HG03571 (cell line): ENCODE results near the gene TCF25.
"Not testable (repeated sequence)": the region's sequence is repeated elsewhere in the genome, so short reads cannot be mapped to it uniquely, and the experiment has no call there.

Experiments
- ATAC-seq: cut with Tn5 transposase; IDR thresholded peaks from one replicate; pipeline ENCODE4 v1.9.1; 2021; ENCODE audit not compliant: unreplicated experiment

The TCF25 gene, protein sequence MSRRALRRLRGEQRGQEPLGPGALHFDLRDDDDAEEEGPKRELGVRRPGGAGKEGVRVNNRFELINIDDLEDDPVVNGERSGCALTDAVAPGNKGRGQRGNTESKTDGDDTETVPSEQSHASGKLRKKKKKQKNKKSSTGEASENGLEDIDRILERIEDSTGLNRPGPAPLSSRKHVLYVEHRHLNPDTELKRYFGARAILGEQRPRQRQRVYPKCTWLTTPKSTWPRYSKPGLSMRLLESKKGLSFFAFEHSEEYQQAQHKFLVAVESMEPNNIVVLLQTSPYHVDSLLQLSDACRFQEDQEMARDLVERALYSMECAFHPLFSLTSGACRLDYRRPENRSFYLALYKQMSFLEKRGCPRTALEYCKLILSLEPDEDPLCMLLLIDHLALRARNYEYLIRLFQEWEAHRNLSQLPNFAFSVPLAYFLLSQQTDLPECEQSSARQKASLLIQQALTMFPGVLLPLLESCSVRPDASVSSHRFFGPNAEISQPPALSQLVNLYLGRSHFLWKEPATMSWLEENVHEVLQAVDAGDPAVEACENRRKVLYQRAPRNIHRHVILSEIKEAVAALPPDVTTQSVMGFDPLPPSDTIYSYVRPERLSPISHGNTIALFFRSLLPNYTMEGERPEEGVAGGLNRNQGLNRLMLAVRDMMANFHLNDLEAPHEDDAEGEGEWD

GRCh38 chr16:89873109-89873971 is at the start of gene TCF25:
TCF25 (plus strand) TSS chr16:89873592; CDS start chr16:89873668, 76 bp downstream.
- peak; percentile 31 for ATAC-seq

GRCh38 chr16:89823824-89824148 is 49.6 kb upstream of the TCF25 start:
- ATAC-seq = not testable (repeated sequence)

DNA sequence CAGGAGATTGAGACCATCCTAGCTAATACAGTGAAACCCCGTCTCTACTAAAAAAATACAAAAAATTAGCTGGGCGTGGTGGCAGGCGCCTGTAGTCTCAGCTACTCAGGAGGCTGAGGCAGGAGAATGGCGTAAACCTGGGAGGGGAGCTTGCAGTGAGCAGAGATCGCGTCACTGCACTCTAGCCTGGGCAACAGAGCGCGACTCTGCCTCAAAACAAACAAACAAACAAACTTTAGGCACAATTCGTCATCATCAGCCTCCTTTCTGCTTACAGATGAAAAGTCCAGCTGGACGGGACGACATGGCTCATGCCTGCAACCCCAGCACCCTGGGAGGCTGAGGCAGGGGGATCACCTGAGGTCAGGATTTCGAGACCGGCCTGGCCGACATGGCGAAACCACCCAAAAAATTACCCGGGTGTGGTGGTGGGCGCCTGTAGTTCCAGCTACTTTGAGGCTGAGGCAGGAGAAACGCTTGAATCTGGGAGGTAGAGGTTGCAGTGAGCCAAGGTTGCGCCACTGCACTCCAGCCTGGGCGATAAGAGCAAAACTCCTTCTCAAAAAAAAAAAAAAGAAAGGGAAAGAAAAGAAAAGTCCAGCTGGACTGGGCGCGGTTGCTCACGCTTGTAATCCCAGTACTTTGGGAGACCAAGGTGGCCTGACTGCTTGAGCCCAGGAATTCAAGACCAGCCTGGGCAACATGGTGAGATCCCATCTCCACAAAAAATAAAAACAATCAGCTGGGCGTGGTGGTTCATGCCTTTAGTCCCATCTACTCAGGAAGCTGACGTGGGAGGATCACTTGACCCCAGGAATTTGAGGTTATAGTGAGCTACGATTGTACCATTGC is 46.6 kb upstream of the TCF25 start:
- ATAC-seq = no peak

DNA sequence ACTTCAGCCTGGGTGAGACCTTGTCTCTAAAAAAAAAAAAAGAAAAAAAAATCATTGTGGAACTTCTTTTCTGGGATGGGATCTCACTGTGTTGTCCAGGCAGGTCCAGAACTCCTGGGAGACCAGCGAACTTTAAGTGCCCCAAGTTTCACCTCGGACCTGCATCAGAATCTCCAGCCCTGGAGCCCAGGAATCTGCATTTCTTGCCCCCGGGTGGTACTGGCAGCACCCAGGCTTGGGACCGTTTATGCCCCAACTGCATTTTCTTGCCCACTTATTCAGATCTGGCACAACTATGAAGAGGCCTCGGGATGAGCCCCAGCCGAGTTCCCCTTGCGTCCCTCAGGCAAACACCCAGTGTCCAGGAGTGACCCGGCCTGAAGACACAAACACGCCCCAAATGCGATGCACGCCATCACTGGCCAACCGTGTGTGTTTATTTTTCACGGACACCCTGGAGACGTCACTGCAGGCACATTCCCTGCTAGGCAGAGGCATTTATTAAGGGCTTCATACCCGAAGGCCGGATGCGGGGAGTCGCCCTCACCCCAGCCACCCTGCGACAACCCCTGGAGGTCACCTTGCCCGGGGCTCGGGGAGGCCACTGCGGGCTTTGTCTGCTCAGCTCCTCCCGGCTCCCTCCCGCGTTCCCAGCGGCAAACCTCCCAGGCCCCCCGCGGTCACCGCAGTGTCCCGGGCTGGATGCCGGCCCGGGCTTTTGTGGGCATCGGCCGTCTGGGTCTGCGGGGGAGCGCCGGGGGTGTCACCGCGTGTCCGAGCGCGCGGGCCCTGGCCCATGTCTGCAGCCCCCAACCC is 45.8 kb upstream of the TCF25 start:
- no peak for ATAC-seq

GRCh38 chr16:89828199-89828869 is 45.1 kb upstream of the TCF25 start, which contains the start of gene SPIRE2:
SPIRE2 (plus strand) TSS chr16:89828475; CDS start chr16:89828551, 76 bp downstream.
- no peak for ATAC-seq

DNA sequence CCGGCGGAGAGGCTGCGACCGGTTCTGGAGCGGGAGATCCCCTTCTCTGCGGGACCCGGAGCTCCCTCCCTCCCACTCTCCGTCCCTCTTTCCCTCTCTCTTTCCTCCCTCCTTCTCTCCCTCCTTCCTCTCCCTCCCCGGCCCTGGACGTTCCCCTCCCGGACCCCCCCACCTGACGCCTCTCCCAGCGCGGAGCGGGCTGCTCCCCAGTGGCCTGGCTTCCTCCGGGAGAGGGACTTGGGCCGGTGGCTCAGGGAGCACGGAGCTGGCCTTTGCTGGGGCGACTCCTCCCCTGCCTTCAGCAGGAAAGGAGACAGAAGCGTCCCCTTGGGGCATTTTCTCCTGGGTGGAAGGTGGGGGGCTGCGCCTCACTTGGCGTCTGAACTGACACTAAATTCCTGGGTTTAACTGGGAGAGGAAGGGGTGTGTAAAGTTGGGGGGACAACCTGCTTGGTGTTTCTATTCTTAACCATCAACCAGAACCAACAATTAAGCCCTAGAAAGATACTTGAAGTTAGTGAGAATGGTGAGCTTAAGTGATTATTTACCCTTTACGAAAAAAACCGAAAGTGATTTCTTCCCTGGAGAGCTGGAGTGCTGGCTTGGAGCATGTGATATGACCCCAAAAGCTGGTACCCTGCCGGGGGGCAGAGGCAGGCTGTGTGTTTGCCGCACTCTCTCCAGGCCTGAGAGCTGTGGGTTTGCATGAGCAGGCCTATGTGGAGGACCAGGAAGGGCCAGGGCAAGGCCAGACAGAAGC is 44.3 kb upstream of the TCF25 start:
- ATAC-seq = no peak

GRCh38 chr16:89829630-89830437 is 43.6 kb upstream of the TCF25 start:
- ATAC-seq = no peak

- no peak for ATAC-seq
Measured at GRCh38 chr16:89831810-89832328, 41.5 kb upstream of the TCF25 start.

- ATAC-seq = not testable (repeated sequence)
Measured at GRCh38 chr16:89833664-89834363, 39.6 kb upstream of the TCF25 start.

DNA sequence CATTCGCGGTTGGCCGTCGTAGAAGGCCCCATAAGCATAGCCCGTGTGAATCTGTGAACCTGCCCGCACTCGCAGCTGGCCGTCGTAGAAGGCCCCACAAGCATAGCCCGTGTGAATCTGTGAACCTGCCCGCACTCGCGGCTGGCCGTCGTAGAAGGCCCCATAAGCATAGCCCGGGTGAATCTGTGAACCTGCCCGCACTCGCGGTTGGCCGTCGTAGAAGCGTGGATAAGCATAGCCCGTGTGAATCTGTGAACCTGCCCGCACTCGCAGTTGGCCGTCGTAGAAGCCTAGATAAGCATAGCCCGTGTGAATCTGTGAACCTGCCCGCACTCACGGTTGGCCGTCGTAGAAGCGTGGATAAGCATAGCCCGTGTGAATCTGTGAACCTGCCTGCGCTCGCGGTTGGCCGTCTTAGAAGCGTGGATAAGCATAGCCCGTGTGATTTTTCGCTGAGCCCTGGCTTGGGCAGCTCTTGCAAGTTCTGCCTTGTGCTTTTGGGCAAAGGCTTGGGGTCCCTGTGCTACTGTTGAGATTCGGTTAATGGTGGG is 38.5 kb upstream of the TCF25 start:
- not testable (repeated sequence) for ATAC-seq

DNA sequence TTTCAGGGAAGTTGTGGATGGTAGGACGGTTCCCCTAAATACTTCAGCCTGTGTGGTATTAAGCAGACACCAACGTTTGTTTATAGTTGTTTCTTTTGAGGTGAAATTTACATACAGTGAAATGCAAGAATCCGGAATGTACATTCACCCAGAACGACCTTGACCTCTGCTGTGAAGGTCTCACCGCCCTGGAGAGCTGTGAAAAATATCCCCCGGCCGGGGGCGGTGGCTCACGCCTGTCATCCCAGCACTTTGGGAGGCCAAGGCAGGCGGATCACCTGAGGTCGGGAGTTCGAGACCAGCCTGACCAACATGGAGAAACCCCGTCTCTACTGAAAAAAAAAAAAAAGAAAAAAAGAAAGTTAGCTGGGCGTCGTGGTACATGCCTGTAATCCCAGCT is 36.9 kb upstream of the TCF25 start:
- ATAC-seq = not testable (repeated sequence)

- no peak for ATAC-seq
Measured at GRCh38 chr16:89837014-89837546, 36.3 kb upstream of the TCF25 start.

- no peak for ATAC-seq
Measured at GRCh38 chr16:89841275-89841674, 32.1 kb upstream of the TCF25 start.

GRCh38 chr16:89842471-89843408 is 30.7 kb upstream of the TCF25 start:
- no peak for ATAC-seq
